ENCODE results near the gene ELOVL7. TPM values are rescaled to one million over a fixed set of nuclear protein-coding genes. Genes with fewer than 3 reads are reported as not detected.

The ELOVL7 gene
- total and polyA plus RNA-seq, 10 of the 15 experiments (the other 5 are each of a cell fraction or from before 2014, with no cell fraction given), result 0.26 to 1.2 (median 0.92) TPM

- ChIA-PET RAD21 (ENCODE audit: unreplicated experiment) (no interaction called here), SMC1A (ENCODE audit: uncharacterized antibody, unreplicated experiment) (no interaction called here), POLR2A (interaction anchor here (0.6 kb wide), 1 partner anchor 1722 kb away, joined by 3 read pairs; no protein-coding TSS in a partner anchor), CTCF (interaction anchor here (0.6 to 1.0 kb wide), 4 partner anchors 11 to 984 kb away, joined by 3 to 4 read pairs (median 4); no protein-coding TSS in a partner anchor)
- Histone ChIP-seq H3K36me3 (ENCODE audit: control insufficient read depth in 2 of 2, insufficient read depth in 2 of 2, low read length in 1 of 2) (no peaks in the 10 kb centered on the region), H3K4me1 (ENCODE audit: control insufficient read depth, insufficient read depth, low read length) (no peaks in the 10 kb centered on the region), H3K79me2 (ENCODE audit: control insufficient read depth, insufficient read depth, low read length) (no peaks in the 10 kb centered on the region), H3K4me3 (no peak overlapping the region), H2AFZ (ENCODE audit: control insufficient read depth, low read depth, low read length) (no peak overlapping the region), H3K27me3 (replicated peaks in 1 of 2; ENCODE audit: control insufficient read depth in 2 of 2, insufficient read depth in 2 of 2, low read length in 1 of 2) (no peaks in the 10 kb centered on the region), H4K20me1 (ENCODE audit: control insufficient read depth, insufficient read depth) (no peaks in the 10 kb centered on the region), H3K9me3 (replicated peaks; ENCODE audit: control insufficient read depth, insufficient read depth, low read length) (no peaks in the 10 kb centered on the region), H3K9ac (ENCODE audit: control insufficient read depth, insufficient read depth, low read length) (no peak overlapping the region), H3K27ac (ENCODE audit: control insufficient read depth, insufficient read depth) (no peak overlapping the region), H3K4me2 (ENCODE audit: control insufficient read depth, insufficient read depth) (no peak overlapping the region)
- no TSS peak for BruUV-seq (replicated peaks)
- ATAC-seq, result no peak
- intact Hi-C loops (cut with micrococcal nuclease; ENCODE audit: unreplicated experiment) (no loop called here), in situ Hi-C loops (cut with MboI) (no loop called here)
- WGBS (ENCODE audit: insufficient coverage, insufficient replicate concordance, low lambda C conversion rate, missing lambda C conversion rate), result 94% methylated on average over 3 of the region's 3 CpGs
- FAIRE-seq, result no peak
- DNase-seq (ENCODE audit: low read depth, low spot score), result no peak
- TF ChIP-seq TARDBP (IDR thresholded peaks at IDR 0.05; ENCODE audit: borderline replicate concordance), result no peak
- TF ChIP-seq NR2F1 (conservative IDR thresholded peaks at IDR 0.05), result no peak
- no peak for TF ChIP-seq MYC (IDR thresholded peaks at IDR 0.05; ENCODE audit: insufficient read depth, insufficient read length, insufficient replicate concordance, low read length, severe bottlenecking)
- no peak for TF ChIP-seq IKZF1 (conservative IDR thresholded peaks at IDR 0.05)
- no peak for TF ChIP-seq BRCA1 (IDR thresholded peaks at IDR 0.05; ENCODE audit: low read depth, low read length)
- TF ChIP-seq RELB (IDR thresholded peaks at IDR 0.05; ENCODE audit: low read depth), result no peak
- TF ChIP-seq ZNF274 (IDR thresholded peaks at IDR 0.05; ENCODE audit: insufficient read depth, insufficient read length), result no peak
- TF ChIP-seq PRDM15 (CRISPR knock-in tag; IDR thresholded peaks at IDR 0.05), result no peak
- TF ChIP-seq SMAD5 (IDR thresholded peaks at IDR 0.05; ENCODE audit: low read depth), result no peak
- TF ChIP-seq, protein P1, sequence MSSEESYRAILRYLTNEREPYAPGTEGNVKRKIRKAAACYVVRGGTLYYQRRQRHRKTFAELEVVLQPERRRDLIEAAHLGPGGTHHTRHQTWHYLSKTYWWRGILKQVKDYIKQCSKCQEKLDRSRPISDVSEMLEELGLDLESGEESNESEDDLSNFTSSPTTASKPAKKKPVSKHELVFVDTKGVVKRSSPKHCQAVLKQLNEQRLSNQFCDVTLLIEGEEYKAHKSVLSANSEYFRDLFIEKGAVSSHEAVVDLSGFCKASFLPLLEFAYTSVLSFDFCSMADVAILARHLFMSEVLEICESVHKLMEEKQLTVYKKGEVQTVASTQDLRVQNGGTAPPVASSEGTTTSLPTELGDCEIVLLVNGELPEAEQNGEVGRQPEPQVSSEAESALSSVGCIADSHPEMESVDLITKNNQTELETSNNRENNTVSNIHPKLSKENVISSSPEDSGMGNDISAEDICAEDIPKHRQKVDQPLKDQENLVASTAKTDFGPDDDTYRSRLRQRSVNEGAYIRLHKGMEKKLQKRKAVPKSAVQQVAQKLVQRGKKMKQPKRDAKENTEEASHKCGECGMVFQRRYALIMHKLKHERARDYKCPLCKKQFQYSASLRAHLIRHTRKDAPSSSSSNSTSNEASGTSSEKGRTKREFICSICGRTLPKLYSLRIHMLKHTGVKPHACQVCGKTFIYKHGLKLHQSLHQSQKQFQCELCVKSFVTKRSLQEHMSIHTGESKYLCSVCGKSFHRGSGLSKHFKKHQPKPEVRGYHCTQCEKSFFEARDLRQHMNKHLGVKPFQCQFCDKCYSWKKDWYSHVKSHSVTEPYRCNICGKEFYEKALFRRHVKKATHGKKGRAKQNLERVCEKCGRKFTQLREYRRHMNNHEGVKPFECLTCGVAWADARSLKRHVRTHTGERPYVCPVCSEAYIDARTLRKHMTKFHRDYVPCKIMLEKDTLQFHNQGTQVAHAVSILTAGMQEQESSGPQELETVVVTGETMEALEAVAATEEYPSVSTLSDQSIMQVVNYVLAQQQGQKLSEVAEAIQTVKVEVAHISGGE (CRISPR knock-in tag; IDR thresholded peaks at IDR 0.05), result no peak
- no peak for TF ChIP-seq SPI1 (IDR thresholded peaks at IDR 0.05; ENCODE audit: borderline replicate concordance, insufficient read depth, low read depth, low read length)
- TF ChIP-seq RFX5 (IDR thresholded peaks at IDR 0.05; ENCODE audit: low read depth, low read length), result no peak
- TF ChIP-seq, protein P2, sequence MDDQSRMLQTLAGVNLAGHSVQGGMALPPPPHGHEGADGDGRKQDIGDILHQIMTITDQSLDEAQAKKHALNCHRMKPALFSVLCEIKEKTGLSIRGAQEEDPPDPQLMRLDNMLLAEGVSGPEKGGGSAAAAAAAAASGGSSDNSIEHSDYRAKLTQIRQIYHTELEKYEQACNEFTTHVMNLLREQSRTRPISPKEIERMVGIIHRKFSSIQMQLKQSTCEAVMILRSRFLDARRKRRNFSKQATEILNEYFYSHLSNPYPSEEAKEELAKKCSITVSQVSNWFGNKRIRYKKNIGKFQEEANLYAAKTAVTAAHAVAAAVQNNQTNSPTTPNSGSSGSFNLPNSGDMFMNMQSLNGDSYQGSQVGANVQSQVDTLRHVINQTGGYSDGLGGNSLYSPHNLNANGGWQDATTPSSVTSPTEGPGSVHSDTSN (IDR thresholded peaks at IDR 0.05; ENCODE audit: insufficient replicate concordance, low read depth, low read length), result no peak
- no peak for TF ChIP-seq POLR2A (IDR thresholded peaks at IDR 0.05; ENCODE audit: low read depth, low read length)
- TF ChIP-seq NFYB (IDR thresholded peaks at IDR 0.05; ENCODE audit: insufficient read depth, low read depth, low read length), result no peak
- no peak for TF ChIP-seq NFYA (IDR thresholded peaks at IDR 0.05; ENCODE audit: borderline replicate concordance, low read depth, low read length)
Observed at GRCh38 chr5:60870857-60871256, 26.8 kb upstream of the ELOVL7 start.
